ENCODE data around the gene PRDM2.

PRDM2 gene

GRCh38 chr1:13817906-13818305 is 117.9 kb downstream of the PRDM2 start:
- Histone ChIP-seq H3K27me3 (ENCODE audit: control insufficient read depth, insufficient read depth, low read length) (no peaks in the 10 kb centered on the region), H3K36me3 (ENCODE audit: control insufficient read depth, insufficient read depth, low read length) (no peaks in the 10 kb centered on the region), H3K4me1 (ENCODE audit: control insufficient read depth, insufficient read depth, low read length) (no peaks in the 10 kb centered on the region), H3K4me3 (ENCODE audit: low read depth, low read length) (no peak overlapping the region), H3K27ac (ENCODE audit: low read depth, low read length) (no peak overlapping the region), H3K9ac (ENCODE audit: low read depth, low read length) (no peak overlapping the region), H3K9me3 (ENCODE audit: control insufficient read depth, insufficient read depth, low read length) (no peaks in the 10 kb centered on the region)

- H3K9ac ChIP-seq (ENCODE audit: low read depth, low read length) = no peak overlapping the region
- no peaks in the 10 kb centered on the region for H3K9me3 ChIP-seq (ENCODE audit: control insufficient read depth, insufficient read depth, low read length)
- H3K4me3 ChIP-seq (ENCODE audit: low read depth, low read length) = no peak overlapping the region
- H3K4me1 ChIP-seq (ENCODE audit: control insufficient read depth, insufficient read depth, low read length) = no peaks in the 10 kb centered on the region
- no peaks in the 10 kb centered on the region for H3K27me3 ChIP-seq (ENCODE audit: control insufficient read depth, insufficient read depth, low read length)
- no peak overlapping the region for H3K27ac ChIP-seq (ENCODE audit: low read depth, low read length)
- H3K36me3 ChIP-seq (ENCODE audit: control insufficient read depth, insufficient read depth, low read length) = no peaks in the 10 kb centered on the region
These were observed 118.9 kb downstream of the PRDM2 start for GRCh38 chr1:13818926-13819325.

DNA sequence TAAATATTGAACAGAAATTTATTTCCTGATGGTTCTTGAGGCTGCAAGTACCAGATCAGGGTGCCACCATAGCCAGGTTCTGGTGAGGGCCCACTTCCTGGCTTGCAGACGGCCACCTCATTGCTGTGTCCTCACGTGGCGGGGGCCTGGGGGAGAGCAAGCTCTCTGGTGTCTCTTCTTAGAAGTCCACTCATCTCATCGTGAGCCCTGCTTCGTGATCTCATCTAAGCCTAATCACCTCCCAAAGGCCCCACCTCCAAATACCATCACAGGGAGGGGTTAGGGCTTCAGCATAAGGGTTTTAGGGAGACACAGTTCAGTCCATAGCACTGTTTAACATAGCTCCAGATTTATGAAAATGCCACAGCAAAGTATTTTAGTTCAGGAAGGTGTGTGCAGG is 119.7 kb downstream of the PRDM2 start:
- H3K36me3 ChIP-seq (ENCODE audit: control insufficient read depth, insufficient read depth, low read length) = no peaks in the 10 kb centered on the region

DNA sequence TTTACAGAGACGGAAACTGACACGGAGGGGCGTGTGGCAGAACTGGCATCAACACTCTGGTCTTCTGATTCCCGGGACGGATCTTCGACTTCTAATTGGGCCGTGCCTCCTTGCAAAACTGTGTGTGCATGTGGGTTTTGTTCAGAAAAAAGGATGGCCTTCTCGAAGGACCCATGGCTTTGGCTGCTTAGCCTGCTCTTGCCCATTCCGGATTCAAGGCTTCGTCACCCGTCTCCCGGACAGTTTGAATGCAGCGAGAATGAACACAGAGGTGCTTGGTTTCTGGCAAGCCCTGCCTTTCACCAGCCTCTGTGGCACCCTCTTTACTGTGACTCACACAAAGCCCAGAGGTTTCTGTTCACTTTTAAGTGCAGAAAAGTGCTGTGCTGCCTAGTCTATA is 120.1 kb downstream of the PRDM2 start:
- Histone ChIP-seq H3K4me3 (ENCODE audit: low read depth, low read length) (no peak overlapping the region), H3K36me3 (ENCODE audit: control insufficient read depth, insufficient read depth, low read length) (no peaks in the 10 kb centered on the region), H3K4me1 (ENCODE audit: control insufficient read depth, insufficient read depth, low read length) (no peaks in the 10 kb centered on the region), H3K9me3 (ENCODE audit: control insufficient read depth, insufficient read depth, low read length) (no peaks in the 10 kb centered on the region), H3K27ac (ENCODE audit: low read depth, low read length) (no peak overlapping the region), H3K27me3 (ENCODE audit: control insufficient read depth, insufficient read depth, low read length) (no peaks in the 10 kb centered on the region), H3K9ac (ENCODE audit: low read depth, low read length) (no peak overlapping the region)

More for the DNA sequence above, 119.7 kb downstream of the PRDM2 start:
- H3K9ac ChIP-seq (ENCODE audit: low read depth, low read length) = no peak overlapping the region
- H3K4me1 ChIP-seq (ENCODE audit: control insufficient read depth, insufficient read depth, low read length) = no peaks in the 10 kb centered on the region
- H3K27ac ChIP-seq (ENCODE audit: low read depth, low read length) = no peak overlapping the region
- H3K27me3 ChIP-seq (ENCODE audit: control insufficient read depth, insufficient read depth, low read length) = no peaks in the 10 kb centered on the region
- no peak overlapping the region for H3K4me3 ChIP-seq (ENCODE audit: low read depth, low read length)
- no peaks in the 10 kb centered on the region for H3K9me3 ChIP-seq (ENCODE audit: control insufficient read depth, insufficient read depth, low read length)

GRCh38 chr1:13820456-13820855 is 120.5 kb downstream of the PRDM2 start:
- Histone ChIP-seq H3K4me1 (ENCODE audit: control insufficient read depth, insufficient read depth, low read length) (no peaks in the 10 kb centered on the region), H3K4me3 (ENCODE audit: low read depth, low read length) (no peak overlapping the region), H3K27ac (ENCODE audit: low read depth, low read length) (no peak overlapping the region), H3K9ac (ENCODE audit: low read depth, low read length) (no peak overlapping the region), H3K9me3 (ENCODE audit: control insufficient read depth, insufficient read depth, low read length) (no peaks in the 10 kb centered on the region), H3K27me3 (ENCODE audit: control insufficient read depth, insufficient read depth, low read length) (no peaks in the 10 kb centered on the region), H3K36me3 (ENCODE audit: control insufficient read depth, insufficient read depth, low read length) (no peaks in the 10 kb centered on the region)

DNA sequence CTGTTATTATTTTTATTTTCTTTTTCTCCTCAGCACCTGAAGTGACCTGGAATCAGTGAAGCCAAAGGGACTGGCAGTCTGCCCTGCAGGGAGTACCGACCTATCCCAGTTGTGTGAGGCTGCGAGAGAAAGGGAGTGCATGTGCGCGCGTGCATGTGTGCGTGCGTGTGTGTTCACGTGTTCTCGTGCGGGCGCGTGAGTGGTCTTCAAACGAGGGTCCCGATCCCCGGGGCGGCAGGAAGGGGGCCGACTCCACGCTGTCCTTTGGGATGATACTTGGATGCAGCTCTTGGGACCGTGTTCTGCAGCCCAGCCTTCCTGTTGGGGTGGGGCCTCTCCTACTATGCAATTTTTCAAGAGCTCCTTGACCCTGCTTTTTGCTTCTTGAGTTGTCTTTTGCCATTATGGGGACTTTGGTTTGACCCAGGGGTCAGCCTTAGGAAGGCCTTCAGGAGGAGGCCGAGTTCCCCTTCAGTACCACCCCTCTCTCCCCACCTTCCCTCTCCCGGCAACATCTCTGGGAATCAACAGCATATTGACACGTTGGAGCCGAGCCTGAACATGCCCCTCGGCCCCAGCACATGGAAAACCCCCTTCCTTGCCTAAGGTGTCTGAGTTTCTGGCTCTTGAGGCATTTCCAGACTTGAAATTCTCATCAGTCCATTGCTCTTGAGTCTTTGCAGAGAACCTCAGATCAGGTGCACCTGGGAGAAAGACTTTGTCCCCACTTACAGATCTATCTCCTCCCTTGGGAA is 123.3 kb downstream of the PRDM2 start:
- Histone ChIP-seq H3K9me3 (ENCODE audit: control insufficient read depth, insufficient read depth, low read length) (no peaks in the 10 kb centered on the region), H3K9ac (ENCODE audit: low read depth, low read length) (no peak overlapping the region), H3K4me3 (ENCODE audit: low read depth, low read length) (no peak overlapping the region), H3K27me3 (ENCODE audit: control insufficient read depth, insufficient read depth, low read length) (0 out of 2 replicates have a peak, but pooled peaks cover 2% of the 10 kb centered on the region), H3K36me3 (ENCODE audit: control insufficient read depth, insufficient read depth, low read length) (no peaks in the 10 kb centered on the region), H3K4me1 (ENCODE audit: control insufficient read depth, insufficient read depth, low read length) (no peaks in the 10 kb centered on the region), H3K27ac (ENCODE audit: low read depth, low read length) (no peak overlapping the region)

- H3K9ac ChIP-seq (ENCODE audit: low read depth, low read length) = no peak overlapping the region
- no peaks in the 10 kb centered on the region for H3K9me3 ChIP-seq (ENCODE audit: control insufficient read depth, insufficient read depth, low read length)
- H3K27ac ChIP-seq (ENCODE audit: low read depth, low read length) = no peak overlapping the region
- H3K4me3 ChIP-seq (ENCODE audit: low read depth, low read length) = no peak overlapping the region
- 0 out of 2 replicates have a peak, but pooled peaks cover under 1% of the 10 kb centered on the region for H3K4me1 ChIP-seq (ENCODE audit: control insufficient read depth, insufficient read depth, low read length)
- 0 out of 2 replicates have a peak, but pooled peaks cover 4% of the 10 kb centered on the region for H3K27me3 ChIP-seq (ENCODE audit: control insufficient read depth, insufficient read depth, low read length)
- H3K36me3 ChIP-seq (ENCODE audit: control insufficient read depth, insufficient read depth, low read length) = no peaks in the 10 kb centered on the region
These were observed 123.9 kb downstream of the PRDM2 start for GRCh38 chr1:13823936-13824335.

DNA sequence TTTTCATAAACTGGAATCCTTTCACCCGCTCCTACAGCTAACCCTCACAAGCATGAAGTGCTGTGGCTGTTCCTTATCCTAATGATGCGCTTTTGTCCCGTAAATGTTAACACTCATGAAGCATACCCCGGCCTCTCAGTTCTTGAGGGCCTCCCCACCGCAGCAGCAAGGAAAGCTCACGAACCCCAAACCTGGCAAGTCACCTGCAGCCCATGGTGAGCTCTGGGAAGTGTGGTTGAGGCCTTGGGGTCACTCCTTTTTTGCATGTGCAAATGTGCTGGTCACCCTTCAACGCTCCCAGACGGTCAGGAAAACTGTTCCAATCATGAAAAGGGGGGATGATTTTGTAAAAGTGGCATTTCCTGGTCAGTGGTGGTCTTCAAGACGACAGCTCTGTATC is 124.6 kb downstream of the PRDM2 start:
- H3K27ac ChIP-seq (ENCODE audit: low read depth, low read length) = no peak overlapping the region
- H3K36me3 ChIP-seq (ENCODE audit: control insufficient read depth, insufficient read depth, low read length) = no peaks in the 10 kb centered on the region
- H3K4me3 ChIP-seq (ENCODE audit: low read depth, low read length) = no peak overlapping the region
- H3K9me3 ChIP-seq (ENCODE audit: control insufficient read depth, insufficient read depth, low read length) = no peaks in the 10 kb centered on the region
- 0 out of 2 replicates have a peak, but pooled peaks cover 2% of the 10 kb centered on the region for H3K4me1 ChIP-seq (ENCODE audit: control insufficient read depth, insufficient read depth, low read length)
- H3K27me3 ChIP-seq (ENCODE audit: control insufficient read depth, insufficient read depth, low read length) = 0 out of 2 replicates have a peak, but pooled peaks cover 4% of the 10 kb centered on the region
- H3K9ac ChIP-seq (ENCODE audit: low read depth, low read length) = no peak overlapping the region

GRCh38 chr1:13825033-13825432 is 125.0 kb downstream of the PRDM2 start:
- Histone ChIP-seq H3K9ac (ENCODE audit: low read depth, low read length) (no peak overlapping the region), H3K27me3 (ENCODE audit: control insufficient read depth, insufficient read depth, low read length) (0 out of 2 replicates have a peak, but pooled peaks cover 4% of the 10 kb centered on the region), H3K27ac (ENCODE audit: low read depth, low read length) (no peak overlapping the region), H3K4me1 (ENCODE audit: control insufficient read depth, insufficient read depth, low read length) (0 out of 2 replicates have a peak, but pooled peaks cover 2% of the 10 kb centered on the region), H3K9me3 (ENCODE audit: control insufficient read depth, insufficient read depth, low read length) (no peaks in the 10 kb centered on the region), H3K36me3 (ENCODE audit: control insufficient read depth, insufficient read depth, low read length) (no peaks in the 10 kb centered on the region), H3K4me3 (ENCODE audit: low read depth, low read length) (no peak overlapping the region)

GRCh38 chr1:13826009-13826408 is 126.0 kb downstream of the PRDM2 start:
- no peaks in the 10 kb centered on the region for H3K36me3 ChIP-seq (ENCODE audit: control insufficient read depth, insufficient read depth, low read length)

GRCh38 chr1:13826591-13826990 is 126.6 kb downstream of the PRDM2 start:
- Histone ChIP-seq H3K27me3 (ENCODE audit: control insufficient read depth, insufficient read depth, low read length) (0 out of 2 replicates have a peak, but pooled peaks cover 4% of the 10 kb centered on the region), H3K4me3 (ENCODE audit: low read depth, low read length) (no peak overlapping the region), H3K36me3 (ENCODE audit: control insufficient read depth, insufficient read depth, low read length) (no peaks in the 10 kb centered on the region), H3K9me3 (ENCODE audit: control insufficient read depth, insufficient read depth, low read length) (no peaks in the 10 kb centered on the region), H3K9ac (ENCODE audit: low read depth, low read length) (no peak overlapping the region), H3K4me1 (ENCODE audit: control insufficient read depth, insufficient read depth, low read length) (0 out of 2 replicates have a peak, but pooled peaks cover 2% of the 10 kb centered on the region), H3K27ac (ENCODE audit: low read depth, low read length) (no peak overlapping the region)

More at GRCh38 chr1:13826009-13826408, 126.0 kb downstream of the PRDM2 start:
- no peak overlapping the region for H3K4me3 ChIP-seq (ENCODE audit: low read depth, low read length)
- 0 out of 2 replicates have a peak, but pooled peaks cover 4% of the 10 kb centered on the region for H3K27me3 ChIP-seq (ENCODE audit: control insufficient read depth, insufficient read depth, low read length)
- no peak overlapping the region for H3K27ac ChIP-seq (ENCODE audit: low read depth, low read length)
- 0 out of 2 replicates have a peak, but pooled peaks cover 2% of the 10 kb centered on the region for H3K4me1 ChIP-seq (ENCODE audit: control insufficient read depth, insufficient read depth, low read length)
- no peaks in the 10 kb centered on the region for H3K9me3 ChIP-seq (ENCODE audit: control insufficient read depth, insufficient read depth, low read length)
- no peak overlapping the region for H3K9ac ChIP-seq (ENCODE audit: low read depth, low read length)
